K562 (cell line): ENCODE measurements around the gene CS. TPM values are rescaled to one million over a fixed set of nuclear protein-coding genes. Genes with fewer than 3 reads are reported as not detected.

Experiments
- BRCA1 ChIP-seq, 2 experiments: fragments of 450-650 bp in 1 of 2; sonication (generic) in 1 of 2; formaldehyde crosslinking in 1 of 2; IDR thresholded peaks; 2 replicates each; pipeline versions ENCODE4 v1.5.0 to v1.6.1; 2017 to 2020; ENCODE audit warnings: mild to moderate bottlenecking in 1 of 2, missing genetic modification reagents in 1 of 2
- CGGBP1 ChIP-seq: fragments of 250-450 bp; sonication (Bioruptor Pico); IDR thresholded peaks from 2 replicates; pipeline ENCODE4 v1.9.0; 2021; ENCODE audit warnings: mild to moderate bottlenecking
- CREM ChIP-seq: IDR thresholded peaks from 2 replicates; pipeline ENCODE4 v1.6.1; 2014; ENCODE audit warnings: antibody characterized with exemption, low read depth
- ERF ChIP-seq: fragments of 450-650 bp; formaldehyde crosslinking; IDR thresholded peaks from 2 replicates; pipeline ENCODE4 v1.4.0; 2020; ENCODE audit warnings: mild to moderate bottlenecking, mixed read lengths
- GATAD2B ChIP-seq: fragments of 450-650 bp; IDR thresholded peaks from 2 replicates; pipeline ENCODE4 v1.6.1; 2017; ENCODE audit warnings: mild to moderate bottlenecking, borderline replicate concordance
- MTA1 ChIP-seq: fragments of 450-650 bp; IDR thresholded peaks from 2 replicates; pipeline ENCODE4 v1.6.1; 2017; ENCODE audit warnings: borderline replicate concordance
- NRF1 ChIP-seq, 2 experiments: fragments of 450-650 bp; IDR thresholded peaks in 1 of 2; conservative IDR thresholded peaks in 1 of 2; 2 replicates each; pipeline ENCODE4 v1.6.1; 2014; ENCODE audit warnings: mild to moderate bottlenecking in 2 of 2
- REST ChIP-seq, 2 experiments: fragments of 450-650 bp; formaldehyde crosslinking in 1 of 2; IDR thresholded peaks; 2 replicates each; pipeline versions ENCODE4 v1.4.0 to v1.6.1; 2014 to 2020; ENCODE audit warnings: mild to moderate bottlenecking in 2 of 2, borderline replicate concordance in 1 of 2, low read depth in 1 of 2
- SMAD1 ChIP-seq: fragments of 150-350 bp; IDR thresholded peaks from 2 replicates; pipeline ENCODE4 v1.6.1; 2014; ENCODE audit warnings: low read length, low read depth; ENCODE audit not compliant: partially characterized antibody
- ZBTB1 ChIP-seq: sonication (generic); formaldehyde crosslinking; IDR thresholded peaks from 2 replicates; pipeline ENCODE4 v1.8.1; 2023; ENCODE audit warnings: missing genetic modification reagents, low read depth, mild to moderate bottlenecking, borderline replicate concordance
- ZC3H8 ChIP-seq: fragments of 450-650 bp; IDR thresholded peaks from 2 replicates; pipeline ENCODE4 v1.6.1; 2017
- polyA plus RNA-seq, 8 experiments: library from polyadenylated mRNA; depleted of rRNA in 4 of 8; stranded (reverse) in 5 of 8; unstranded in 3 of 8; fragments of >200 nt; fragmentation: Nextera tagmentation in 2 of 8; fragmentation: Illumina TruSeq in 1 of 8; extraction: Ambion mirVana in 2 of 8; extraction: Trizol in 1 of 8; gene quantifications; 2 replicates each; pipeline versions ENCODE4 v1.2.1 to v1.2.3, GENCODE V29; 2011 to 2014; ENCODE audit warnings: inconsistent platforms in 1 of 8, missing spikeins in 1 of 8
- total RNA-seq, 7 experiments: library from RNA; depleted of rRNA in 6 of 7; stranded (reverse); fragments of >200 nt in 6 of 7; fragmentation: Illumina TruSeq in 2 of 7; extraction: Trizol in 2 of 7; gene quantifications; 2 replicates each; pipeline versions ENCODE4 v1.2.1 to v1.2.3, GENCODE V29; 2011 to 2021; ENCODE audit warnings: low replicate concordance in 1 of 7
- TF ChIP-seq, protein P1 (sequence below): IDR thresholded peaks from 3 replicates; pipeline ENCODE4 v1.6.1; 2011; ENCODE audit warnings: borderline replicate concordance, mild to moderate bottlenecking, moderate library complexity; ENCODE audit not compliant: insufficient read length; ENCODE audit errors: extremely low read depth
- TF ChIP-seq, protein P2 (sequence below): sonication (generic); formaldehyde crosslinking; IDR thresholded peaks from 2 replicates; pipeline ENCODE4 v1.8.1; 2023; ENCODE audit warnings: mild to moderate bottlenecking, missing genetic modification reagents, moderate library complexity

Gene CS
- total and polyA plus RNA-seq, 9 of the 15 experiments (the other 6 are each of a cell fraction or from before 2014, with no cell fraction given), result 99.9 to 390 (median 149) TPM

DNA sequence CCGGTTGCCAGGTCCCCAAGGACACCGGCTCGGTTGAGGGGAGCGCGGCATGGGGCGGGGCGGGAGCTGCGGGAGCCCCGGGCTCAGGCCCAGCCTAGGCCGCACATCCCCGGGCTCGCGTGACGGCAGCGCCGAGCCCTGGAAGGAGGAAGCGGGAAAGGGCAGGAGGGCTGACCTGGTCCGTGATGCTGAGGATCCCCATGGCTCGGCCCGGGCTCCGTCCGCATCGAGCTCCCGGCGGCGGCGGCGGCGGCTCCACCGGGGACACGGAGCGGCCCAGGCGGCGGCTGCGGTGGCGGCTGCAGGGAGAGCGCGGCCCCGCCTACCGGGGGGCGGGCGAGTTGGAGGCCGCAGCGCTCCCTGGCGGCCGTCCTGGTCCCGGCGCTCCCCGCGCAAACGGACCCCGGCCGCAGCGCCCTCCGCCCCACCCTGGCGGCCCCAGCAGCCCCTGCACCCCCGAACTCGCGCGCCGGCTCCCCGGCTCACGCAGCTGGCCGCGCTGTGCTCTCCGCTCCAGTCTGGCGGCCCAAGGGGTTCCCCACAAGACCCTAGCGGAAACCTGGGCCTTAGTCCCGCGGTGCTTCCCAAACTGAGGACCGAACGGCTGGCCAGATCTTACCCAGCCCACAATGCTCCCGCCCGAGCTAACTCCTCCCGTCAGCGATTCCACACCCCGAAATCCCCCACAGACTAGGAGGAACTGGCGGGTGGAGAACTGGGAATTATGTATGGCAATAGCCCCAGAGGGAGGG lies 41.9 kb downstream of the CS start, which contains the start of gene ANKRD52 (continued):
- TF ChIP-seq, protein P1, sequence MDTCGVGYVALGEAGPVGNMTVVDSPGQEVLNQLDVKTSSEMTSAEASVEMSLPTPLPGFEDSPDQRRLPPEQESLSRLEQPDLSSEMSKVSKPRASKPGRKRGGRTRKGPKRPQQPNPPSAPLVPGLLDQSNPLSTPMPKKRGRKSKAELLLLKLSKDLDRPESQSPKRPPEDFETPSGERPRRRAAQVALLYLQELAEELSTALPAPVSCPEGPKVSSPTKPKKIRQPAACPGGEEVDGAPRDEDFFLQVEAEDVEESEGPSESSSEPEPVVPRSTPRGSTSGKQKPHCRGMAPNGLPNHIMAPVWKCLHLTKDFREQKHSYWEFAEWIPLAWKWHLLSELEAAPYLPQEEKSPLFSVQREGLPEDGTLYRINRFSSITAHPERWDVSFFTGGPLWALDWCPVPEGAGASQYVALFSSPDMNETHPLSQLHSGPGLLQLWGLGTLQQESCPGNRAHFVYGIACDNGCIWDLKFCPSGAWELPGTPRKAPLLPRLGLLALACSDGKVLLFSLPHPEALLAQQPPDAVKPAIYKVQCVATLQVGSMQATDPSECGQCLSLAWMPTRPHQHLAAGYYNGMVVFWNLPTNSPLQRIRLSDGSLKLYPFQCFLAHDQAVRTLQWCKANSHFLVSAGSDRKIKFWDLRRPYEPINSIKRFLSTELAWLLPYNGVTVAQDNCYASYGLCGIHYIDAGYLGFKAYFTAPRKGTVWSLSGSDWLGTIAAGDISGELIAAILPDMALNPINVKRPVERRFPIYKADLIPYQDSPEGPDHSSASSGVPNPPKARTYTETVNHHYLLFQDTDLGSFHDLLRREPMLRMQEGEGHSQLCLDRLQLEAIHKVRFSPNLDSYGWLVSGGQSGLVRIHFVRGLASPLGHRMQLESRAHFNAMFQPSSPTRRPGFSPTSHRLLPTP, result no peak
- TF ChIP-seq CREM (0 out of 2 replicates have a peak, but pooled peaks have one; percentile 3), NRF1 (conservative IDR thresholded peaks at IDR 0.05 in 1 of 2, IDR thresholded peaks at IDR 0.05 in 1 of 2) (peak in 1 of 2 experiments; percentile 34; a peak in 2 of 4 replicates), REST (IDR thresholded peaks at IDR 0.05; ENCODE audit: borderline replicate concordance) (peak; percentile 28; the same call in 1 of the 2 replicates), REST (CRISPR knock-in tag; IDR thresholded peaks at IDR 0.05; ENCODE audit: low read depth) (peak; percentile 86; the same call in 1 of the 2 replicates), MTA1 (0 out of 2 replicates have a peak, but pooled peaks have one; percentile 18), SMAD1 (peak; percentile 10), ZC3H8 (no peak), ERF (CRISPR knock-in tag) (0 out of 2 replicates have a peak, but pooled peaks have one; percentile 71), CGGBP1 (CRISPR knock-in tag) (peak; percentile 32; the same call in 1 of the 2 replicates), ZBTB1 (CRISPR knock-in tag) (peak; percentile 87), BRCA1 (IDR thresholded peaks at IDR 0.05) (no peak), BRCA1 (CRISPR knock-in tag; IDR thresholded peaks at IDR 0.05) (no peak), GATAD2B (peak; percentile 96)
- TF ChIP-seq, protein P2, sequence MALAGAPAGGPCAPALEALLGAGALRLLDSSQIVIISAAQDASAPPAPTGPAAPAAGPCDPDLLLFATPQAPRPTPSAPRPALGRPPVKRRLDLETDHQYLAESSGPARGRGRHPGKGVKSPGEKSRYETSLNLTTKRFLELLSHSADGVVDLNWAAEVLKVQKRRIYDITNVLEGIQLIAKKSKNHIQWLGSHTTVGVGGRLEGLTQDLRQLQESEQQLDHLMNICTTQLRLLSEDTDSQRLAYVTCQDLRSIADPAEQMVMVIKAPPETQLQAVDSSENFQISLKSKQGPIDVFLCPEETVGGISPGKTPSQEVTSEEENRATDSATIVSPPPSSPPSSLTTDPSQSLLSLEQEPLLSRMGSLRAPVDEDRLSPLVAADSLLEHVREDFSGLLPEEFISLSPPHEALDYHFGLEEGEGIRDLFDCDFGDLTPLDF, result 0 out of 2 replicates have a peak, but pooled peaks have one; percentile 74
